NCI-H2171 (cell line): Measurements from ENCODE around the gene DIAPH1.
A peak's percentile ranks its signal among the peaks of the same experiment; 100 is the strongest.
"Not testable (repeated sequence)": the region's sequence is repeated elsewhere in the genome, so short reads cannot be mapped to it uniquely, and the experiment has no call there.

Experiments used
- DNase-seq: peaks from one replicate; lab custom pipeline; 2025; lab: John Stamatoyannopoulos, UW

Gene DIAPH1

GRCh38 chr5:141609921-141610320 lies 8.9 kb downstream of the DIAPH1 start:
- not testable (repeated sequence) for DNase-seq

GRCh38 chr5:141609044-141609443 lies 9.8 kb downstream of the DIAPH1 start:
- DNase-seq, result no peak

- no peak for DNase-seq
These were observed 10.2 kb downstream of the DIAPH1 start for GRCh38 chr5:141608557-141608956.

GRCh38 chr5:141608046-141608445 lies 10.8 kb downstream of the DIAPH1 start:
- no peak for DNase-seq

- no peak for DNase-seq
These were observed 13.1 kb downstream of the DIAPH1 start for GRCh38 chr5:141605523-141606277.

- no peak for DNase-seq
These were observed 14.7 kb downstream of the DIAPH1 start for GRCh38 chr5:141603923-141604717.

- DNase-seq, result no peak
These were observed 16.2 kb downstream of the DIAPH1 start for GRCh38 chr5:141602606-141603005.

- no peak for DNase-seq
These were observed 20.1 kb downstream of the DIAPH1 start for GRCh38 chr5:141598391-141599345.

- no peak for DNase-seq
These were observed 21.0 kb downstream of the DIAPH1 start for GRCh38 chr5:141597814-141598213.

- DNase-seq, result peak; percentile 42
These were observed 21.4 kb downstream of the DIAPH1 start for GRCh38 chr5:141597394-141597793.

GRCh38 chr5:141596867-141597266 lies 21.9 kb downstream of the DIAPH1 start:
- no peak for DNase-seq

- DNase-seq, result no peak
These were observed 28.7 kb downstream of the DIAPH1 start for GRCh38 chr5:141590127-141590526.

GRCh38 chr5:141586246-141586645 lies 32.6 kb downstream of the DIAPH1 start:
- no peak for DNase-seq

- DNase-seq, result no peak
These were observed 33.2 kb downstream of the DIAPH1 start for GRCh38 chr5:141585594-141585993.

- DNase-seq, result no peak
These were observed 44.7 kb downstream of the DIAPH1 start for GRCh38 chr5:141574122-141574510.

- DNase-seq, result no peak
These were observed 45.2 kb downstream of the DIAPH1 start for GRCh38 chr5:141573489-141574121.

GRCh38 chr5:141570655-141571054 lies 48.1 kb downstream of the DIAPH1 start:
- no peak for DNase-seq

- DNase-seq, result no peak
These were observed 51.2 kb downstream of the DIAPH1 start for GRCh38 chr5:141567513-141568117.

- DNase-seq, result no peak
These were observed 52.8 kb downstream of the DIAPH1 start for GRCh38 chr5:141565826-141566570.

GRCh38 chr5:141564216-141564692 lies 54.5 kb downstream of the DIAPH1 start:
- DNase-seq, result peak; percentile 58
